OCI-LY1 (cell line): ENCODE data around the gene EIF4EBP2.

ENCODE experiments used
- EZH2 ChIP-seq: fragments of 200-600 bp; sonication (generic), shearing (Covaris generic); IDR thresholded peaks from 2 replicates; pipeline ENCODE4 v1.8.0; 2017; ENCODE audit warnings: borderline replicate concordance, mixed run types, mild to moderate bottlenecking, antibody characterized with exemption, low read length, moderate library complexity, mixed read lengths
- TF ChIP-seq, protein P1 (sequence below): fragments of 200-600 bp; sonication (generic), shearing (Covaris generic); IDR thresholded peaks from 2 replicates; pipeline ENCODE4 v1.5.1; 2017; ENCODE audit warnings: mild to moderate bottlenecking, antibody characterized with exemption, low read length, moderate library complexity, mixed read lengths

DNA sequence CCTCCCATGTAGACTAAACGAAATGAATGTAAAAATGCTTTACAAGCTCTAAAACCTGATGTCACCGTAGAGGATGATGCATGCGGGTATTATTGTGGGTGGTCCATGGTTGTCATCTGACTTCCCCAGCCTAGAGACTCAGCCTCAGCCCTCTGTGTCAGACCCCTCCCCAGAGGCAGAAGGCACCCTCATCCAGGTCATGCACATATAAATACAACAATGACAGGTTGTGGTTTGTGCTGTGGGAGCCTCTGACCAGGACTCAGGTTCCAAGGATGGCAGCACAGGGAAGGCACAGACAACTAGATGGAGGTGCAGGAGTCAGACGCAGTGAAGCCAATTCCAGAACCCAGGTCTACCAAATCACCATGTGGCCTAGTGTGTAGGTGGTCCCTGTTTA is 40.8 kb downstream of the EIF4EBP2 start:
- TF ChIP-seq, protein P1, sequence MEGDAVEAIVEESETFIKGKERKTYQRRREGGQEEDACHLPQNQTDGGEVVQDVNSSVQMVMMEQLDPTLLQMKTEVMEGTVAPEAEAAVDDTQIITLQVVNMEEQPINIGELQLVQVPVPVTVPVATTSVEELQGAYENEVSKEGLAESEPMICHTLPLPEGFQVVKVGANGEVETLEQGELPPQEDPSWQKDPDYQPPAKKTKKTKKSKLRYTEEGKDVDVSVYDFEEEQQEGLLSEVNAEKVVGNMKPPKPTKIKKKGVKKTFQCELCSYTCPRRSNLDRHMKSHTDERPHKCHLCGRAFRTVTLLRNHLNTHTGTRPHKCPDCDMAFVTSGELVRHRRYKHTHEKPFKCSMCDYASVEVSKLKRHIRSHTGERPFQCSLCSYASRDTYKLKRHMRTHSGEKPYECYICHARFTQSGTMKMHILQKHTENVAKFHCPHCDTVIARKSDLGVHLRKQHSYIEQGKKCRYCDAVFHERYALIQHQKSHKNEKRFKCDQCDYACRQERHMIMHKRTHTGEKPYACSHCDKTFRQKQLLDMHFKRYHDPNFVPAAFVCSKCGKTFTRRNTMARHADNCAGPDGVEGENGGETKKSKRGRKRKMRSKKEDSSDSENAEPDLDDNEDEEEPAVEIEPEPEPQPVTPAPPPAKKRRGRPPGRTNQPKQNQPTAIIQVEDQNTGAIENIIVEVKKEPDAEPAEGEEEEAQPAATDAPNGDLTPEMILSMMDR: no peak
- TF ChIP-seq EZH2: no peak
